ENCODE results near the gene PRIMPOL. TPM values are rescaled to one million over a fixed set of nuclear protein-coding genes. Genes with fewer than 3 reads are reported as not detected.

The PRIMPOL gene
- total and polyA plus RNA-seq, 9 of the 15 experiments (the other 6 are each of a cell fraction or from before 2014, with no cell fraction given): 11.0 to 32.0 (median 16.1) TPM

DNA sequence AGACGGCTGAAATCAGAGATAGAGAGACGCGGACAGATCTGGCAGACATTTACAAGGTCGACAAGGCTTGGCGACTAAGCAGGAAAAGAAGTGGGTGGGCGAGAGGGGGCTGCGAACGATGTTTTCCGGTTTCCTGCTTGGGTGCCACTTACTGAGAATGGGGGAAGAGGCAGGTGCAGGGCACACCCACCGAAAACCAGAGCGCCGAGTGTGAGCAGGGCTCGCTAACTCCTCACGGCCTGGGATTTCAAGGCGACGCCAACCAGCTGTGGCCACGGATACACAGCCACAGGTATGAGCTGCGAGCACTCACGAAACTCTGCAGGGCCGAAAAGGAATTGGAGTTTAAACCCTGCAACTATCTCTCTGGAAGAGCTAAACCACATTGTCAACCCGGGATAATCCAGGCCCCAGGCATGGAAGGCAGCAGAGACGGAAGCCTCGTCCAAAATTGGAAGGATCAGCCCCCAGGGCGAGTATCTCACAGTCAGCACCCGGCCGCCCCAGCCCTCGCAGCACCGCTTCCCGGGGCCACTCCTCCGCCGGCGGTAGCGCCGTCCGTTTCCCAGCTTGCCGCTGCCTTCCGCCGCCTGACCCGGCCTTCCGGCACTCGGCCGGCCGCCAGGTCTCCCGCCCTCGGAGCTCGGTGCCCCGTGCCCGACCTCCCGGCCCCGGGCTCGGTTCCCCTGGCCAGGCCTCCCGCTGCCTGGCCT, 1.1 kb upstream of the PRIMPOL start (continued):
- TF ChIP-seq YY1 (IDR thresholded peaks at IDR 0.05; ENCODE audit: borderline replicate concordance in 1 of 3, control insufficient read depth in 1 of 3, extremely low read depth in 1 of 3, insufficient read depth in 3 of 3, insufficient read length in 1 of 3, insufficient replicate concordance in 2 of 3, low read depth in 1 of 3, low read length in 2 of 3): peak in 1 of 3 experiments; percentile 10
- no peak for TF ChIP-seq KLF6 (CRISPR knock-in tag; IDR thresholded peaks at IDR 0.05; ENCODE audit: borderline replicate concordance)
- TF ChIP-seq MEIS2 (IDR thresholded peaks at IDR 0.05; ENCODE audit: partially characterized antibody): no peak
- TF ChIP-seq, protein P1, sequence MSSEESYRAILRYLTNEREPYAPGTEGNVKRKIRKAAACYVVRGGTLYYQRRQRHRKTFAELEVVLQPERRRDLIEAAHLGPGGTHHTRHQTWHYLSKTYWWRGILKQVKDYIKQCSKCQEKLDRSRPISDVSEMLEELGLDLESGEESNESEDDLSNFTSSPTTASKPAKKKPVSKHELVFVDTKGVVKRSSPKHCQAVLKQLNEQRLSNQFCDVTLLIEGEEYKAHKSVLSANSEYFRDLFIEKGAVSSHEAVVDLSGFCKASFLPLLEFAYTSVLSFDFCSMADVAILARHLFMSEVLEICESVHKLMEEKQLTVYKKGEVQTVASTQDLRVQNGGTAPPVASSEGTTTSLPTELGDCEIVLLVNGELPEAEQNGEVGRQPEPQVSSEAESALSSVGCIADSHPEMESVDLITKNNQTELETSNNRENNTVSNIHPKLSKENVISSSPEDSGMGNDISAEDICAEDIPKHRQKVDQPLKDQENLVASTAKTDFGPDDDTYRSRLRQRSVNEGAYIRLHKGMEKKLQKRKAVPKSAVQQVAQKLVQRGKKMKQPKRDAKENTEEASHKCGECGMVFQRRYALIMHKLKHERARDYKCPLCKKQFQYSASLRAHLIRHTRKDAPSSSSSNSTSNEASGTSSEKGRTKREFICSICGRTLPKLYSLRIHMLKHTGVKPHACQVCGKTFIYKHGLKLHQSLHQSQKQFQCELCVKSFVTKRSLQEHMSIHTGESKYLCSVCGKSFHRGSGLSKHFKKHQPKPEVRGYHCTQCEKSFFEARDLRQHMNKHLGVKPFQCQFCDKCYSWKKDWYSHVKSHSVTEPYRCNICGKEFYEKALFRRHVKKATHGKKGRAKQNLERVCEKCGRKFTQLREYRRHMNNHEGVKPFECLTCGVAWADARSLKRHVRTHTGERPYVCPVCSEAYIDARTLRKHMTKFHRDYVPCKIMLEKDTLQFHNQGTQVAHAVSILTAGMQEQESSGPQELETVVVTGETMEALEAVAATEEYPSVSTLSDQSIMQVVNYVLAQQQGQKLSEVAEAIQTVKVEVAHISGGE (CRISPR knock-in tag; IDR thresholded peaks at IDR 0.05): no peak
- TF ChIP-seq GABPB2 (CRISPR knock-in tag; conservative IDR thresholded peaks at IDR 0.05): no peak
- peak; percentile 6 for TF ChIP-seq KDM5B (IDR thresholded peaks at IDR 0.05; ENCODE audit: insufficient replicate concordance, low read depth, low read length)
- no peak for TF ChIP-seq ZKSCAN1 (IDR thresholded peaks at IDR 0.05; ENCODE audit: low read depth, low read length)
- TF ChIP-seq, protein P2, sequence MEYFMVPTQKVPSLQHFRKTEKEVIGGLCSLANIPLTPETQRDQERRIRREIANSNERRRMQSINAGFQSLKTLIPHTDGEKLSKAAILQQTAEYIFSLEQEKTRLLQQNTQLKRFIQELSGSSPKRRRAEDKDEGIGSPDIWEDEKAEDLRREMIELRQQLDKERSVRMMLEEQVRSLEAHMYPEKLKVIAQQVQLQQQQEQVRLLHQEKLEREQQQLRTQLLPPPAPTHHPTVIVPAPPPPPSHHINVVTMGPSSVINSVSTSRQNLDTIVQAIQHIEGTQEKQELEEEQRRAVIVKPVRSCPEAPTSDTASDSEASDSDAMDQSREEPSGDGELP (CRISPR knock-in tag; IDR thresholded peaks at IDR 0.05; ENCODE audit: borderline replicate concordance): peak; percentile 76; the same call in 1 of the 2 replicates
- TF ChIP-seq, protein P3, sequence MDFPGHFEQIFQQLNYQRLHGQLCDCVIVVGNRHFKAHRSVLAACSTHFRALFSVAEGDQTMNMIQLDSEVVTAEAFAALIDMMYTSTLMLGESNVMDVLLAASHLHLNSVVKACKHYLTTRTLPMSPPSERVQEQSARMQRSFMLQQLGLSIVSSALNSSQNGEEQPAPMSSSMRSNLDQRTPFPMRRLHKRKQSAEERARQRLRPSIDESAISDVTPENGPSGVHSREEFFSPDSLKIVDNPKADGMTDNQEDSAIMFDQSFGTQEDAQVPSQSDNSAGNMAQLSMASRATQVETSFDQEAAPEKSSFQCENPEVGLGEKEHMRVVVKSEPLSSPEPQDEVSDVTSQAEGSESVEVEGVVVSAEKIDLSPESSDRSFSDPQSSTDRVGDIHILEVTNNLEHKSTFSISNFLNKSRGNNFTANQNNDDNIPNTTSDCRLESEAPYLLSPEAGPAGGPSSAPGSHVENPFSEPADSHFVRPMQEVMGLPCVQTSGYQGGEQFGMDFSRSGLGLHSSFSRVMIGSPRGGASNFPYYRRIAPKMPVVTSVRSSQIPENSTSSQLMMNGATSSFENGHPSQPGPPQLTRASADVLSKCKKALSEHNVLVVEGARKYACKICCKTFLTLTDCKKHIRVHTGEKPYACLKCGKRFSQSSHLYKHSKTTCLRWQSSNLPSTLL (IDR thresholded peaks at IDR 0.05): no peak
- no peak for TF ChIP-seq LARP7 (IDR thresholded peaks at IDR 0.05)
- TF ChIP-seq CBX2 (IDR thresholded peaks at IDR 0.05; ENCODE audit: insufficient read depth, low read length, poor library complexity, severe bottlenecking): no peak
- 0 out of 2 replicates have a peak, but pooled peaks have one; percentile 38 for TF ChIP-seq SP1 (CRISPR knock-in tag; IDR thresholded peaks at IDR 0.05)
- TF ChIP-seq, protein P4, sequence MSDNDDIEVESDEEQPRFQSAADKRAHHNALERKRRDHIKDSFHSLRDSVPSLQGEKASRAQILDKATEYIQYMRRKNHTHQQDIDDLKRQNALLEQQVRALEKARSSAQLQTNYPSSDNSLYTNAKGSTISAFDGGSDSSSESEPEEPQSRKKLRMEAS (CRISPR knock-in tag; IDR thresholded peaks at IDR 0.05): peak; percentile 36
- TF ChIP-seq, protein P5, sequence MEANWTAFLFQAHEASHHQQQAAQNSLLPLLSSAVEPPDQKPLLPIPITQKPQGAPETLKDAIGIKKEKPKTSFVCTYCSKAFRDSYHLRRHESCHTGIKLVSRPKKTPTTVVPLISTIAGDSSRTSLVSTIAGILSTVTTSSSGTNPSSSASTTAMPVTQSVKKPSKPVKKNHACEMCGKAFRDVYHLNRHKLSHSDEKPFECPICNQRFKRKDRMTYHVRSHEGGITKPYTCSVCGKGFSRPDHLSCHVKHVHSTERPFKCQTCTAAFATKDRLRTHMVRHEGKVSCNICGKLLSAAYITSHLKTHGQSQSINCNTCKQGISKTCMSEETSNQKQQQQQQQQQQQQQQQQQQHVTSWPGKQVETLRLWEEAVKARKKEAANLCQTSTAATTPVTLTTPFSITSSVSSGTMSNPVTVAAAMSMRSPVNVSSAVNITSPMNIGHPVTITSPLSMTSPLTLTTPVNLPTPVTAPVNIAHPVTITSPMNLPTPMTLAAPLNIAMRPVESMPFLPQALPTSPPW (CRISPR knock-in tag; IDR thresholded peaks at IDR 0.05): 0 out of 2 replicates have a peak, but pooled peaks have one; percentile 17
- peak; percentile 61 for TF ChIP-seq DACH1 (IDR thresholded peaks at IDR 0.05; ENCODE audit: partially characterized antibody)
- 0 out of 2 replicates have a peak, but pooled peaks have one; percentile 16 for TF ChIP-seq SMARCA4 (IDR thresholded peaks at IDR 0.05)
- TF ChIP-seq ZFX (CRISPR knock-in tag; IDR thresholded peaks at IDR 0.05): peak; percentile 59

Measured in K562 (cell line).